Nephron (organoid): Measurements from ENCODE around the gene BACH2.
"Not testable (repeated sequence)": the region's sequence is repeated elsewhere in the genome, so short reads cannot be mapped to it uniquely, and the experiment has no call there.

Experiments used
- H3K27ac Mint-ChIP-seq, 3 experiments: 2 replicates each; pipeline ENCODE4 v1.8.0; 2020; ENCODE audit warnings: mixed read lengths in 3 of 3, mild to moderate bottlenecking in 2 of 3, moderate library complexity in 1 of 3
- H3K27me3 Mint-ChIP-seq: 2 replicates; pipeline ENCODE4 v1.8.0; 2021; ENCODE audit warnings: low read depth, mild to moderate bottlenecking, moderate library complexity, mixed read lengths
- H3K36me3 Mint-ChIP-seq: 2 replicates; pipeline ENCODE4 v1.8.0; 2020; ENCODE audit warnings: low read depth, mixed read lengths
- H3K4me1 Mint-ChIP-seq: 2 replicates; pipeline ENCODE4 v1.8.0; 2020; ENCODE audit warnings: mixed read lengths
- H3K4me3 Mint-ChIP-seq, 3 experiments: 2 replicates each; pipeline ENCODE4 v1.8.0; 2020; ENCODE audit warnings: mild to moderate bottlenecking in 3 of 3, mixed read lengths in 3 of 3, moderate library complexity in 2 of 3
- H3K9me3 Mint-ChIP-seq: 2 replicates; pipeline ENCODE4 v1.8.0; 2020; ENCODE audit warnings: mixed read lengths
- CTCF ChIP-seq, 3 experiments: fragments of 200-600 bp; sonication (generic); IDR thresholded peaks; one replicate each; pipeline ENCODE4 v1.5.0; 2021; ENCODE audit warnings: antibody characterized with exemption in 3 of 3; ENCODE audit not compliant: unreplicated experiment in 3 of 3

BACH2 gene

DNA sequence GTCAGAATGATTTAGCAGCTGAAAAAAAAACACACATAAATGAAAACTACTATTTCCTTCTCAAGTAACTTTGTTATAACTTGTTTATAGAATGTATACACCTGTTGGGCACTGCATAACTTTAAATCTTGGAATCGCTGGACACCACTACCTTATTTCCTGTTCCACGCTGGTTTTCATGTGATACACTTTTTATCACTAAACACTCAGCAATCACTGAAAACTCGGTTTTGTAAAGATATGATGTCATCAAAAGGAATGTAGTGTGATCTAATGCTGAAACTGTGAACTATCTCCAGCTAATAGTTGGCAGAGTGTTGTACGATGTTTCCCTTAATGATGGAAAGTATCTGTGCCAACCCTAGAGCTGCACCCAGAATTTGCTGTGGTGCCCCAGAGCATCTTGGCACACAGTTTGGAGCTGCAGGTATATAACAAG lies 127.9 kb downstream of the BACH2 start:
- no peaks in the 10 kb centered on the region for H3K27me3 Mint-ChIP-seq
- no peak overlapping the region for H3K4me3 Mint-ChIP-seq
- H3K4me1 Mint-ChIP-seq, result peaks cover 16% of the 10 kb centered on the region
- no peak overlapping the region for H3K27ac Mint-ChIP-seq
- no peak for TF ChIP-seq CTCF (IDR thresholded peaks at IDR 0.05; ENCODE audit: unreplicated experiment in 3 of 3)
- H3K9me3 Mint-ChIP-seq, result peaks cover 8% of the 10 kb centered on the region
- H3K36me3 Mint-ChIP-seq, result peaks cover 16% of the 10 kb centered on the region

GRCh38 chr6:90167514-90168379 lies 128.9 kb downstream of the BACH2 start:
- peaks cover 16% of the 10 kb centered on the region for H3K4me1 Mint-ChIP-seq
- no peak for TF ChIP-seq CTCF (IDR thresholded peaks at IDR 0.05; ENCODE audit: unreplicated experiment in 3 of 3)

GRCh38 chr6:90166155-90166924 lies 130.3 kb downstream of the BACH2 start:
- not testable (repeated sequence) for H3K27me3 Mint-ChIP-seq, H3K4me3 Mint-ChIP-seq, H3K36me3 Mint-ChIP-seq, H3K9me3 Mint-ChIP-seq, H3K27ac Mint-ChIP-seq
- peaks cover 16% of the 10 kb centered on the region for H3K4me1 Mint-ChIP-seq

More at GRCh38 chr6:90167514-90168379, 128.9 kb downstream of the BACH2 start:
- Mint-ChIP-seq H3K27ac (no peak overlapping the region), H3K27me3 (no peaks in the 10 kb centered on the region), H3K4me3 (no peak overlapping the region), H3K9me3 (peaks cover 3% of the 10 kb centered on the region), H3K36me3 (peaks cover 12% of the 10 kb centered on the region)

DNA sequence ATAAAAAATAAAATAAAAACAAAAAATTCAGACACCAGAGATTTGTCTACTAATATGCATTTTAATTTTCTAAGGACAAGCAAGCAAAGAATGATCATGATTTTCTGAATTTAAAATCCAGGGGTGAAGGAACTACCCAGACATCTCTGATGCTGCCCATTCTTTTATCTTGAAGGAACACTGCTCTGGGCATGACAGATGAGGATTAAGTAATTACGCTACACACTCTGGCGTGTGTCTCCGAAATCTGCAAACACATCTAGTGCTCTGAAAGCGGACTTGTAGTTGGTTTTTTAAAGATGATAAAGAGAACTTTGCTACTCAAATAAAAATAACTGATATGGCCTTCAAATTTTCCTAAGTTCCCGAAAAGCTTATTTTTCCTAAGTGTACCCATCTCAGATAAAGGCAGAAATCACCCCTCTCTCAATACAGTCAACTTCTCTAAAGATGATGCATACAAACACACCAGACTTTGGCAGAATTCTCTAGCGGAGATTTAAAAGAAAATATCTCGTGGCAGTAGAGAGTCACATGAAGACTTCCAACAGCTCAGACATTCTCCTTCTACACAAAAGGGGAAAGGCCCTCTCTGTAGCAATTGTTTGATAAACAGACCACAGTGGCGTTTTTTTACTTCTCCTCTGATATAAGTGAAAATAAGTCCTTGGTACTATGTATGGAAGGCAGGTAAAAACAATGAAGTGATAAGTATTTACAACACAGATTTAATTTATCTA lies 133.8 kb downstream of the BACH2 start:
- H3K4me1 Mint-ChIP-seq, result peaks cover 26% of the 10 kb centered on the region
- H3K9me3 Mint-ChIP-seq, result peaks cover 2% of the 10 kb centered on the region
- TF ChIP-seq CTCF (IDR thresholded peaks at IDR 0.05; ENCODE audit: unreplicated experiment in 3 of 3), result no peak
- H3K4me3 Mint-ChIP-seq, result no peak overlapping the region
- H3K36me3 Mint-ChIP-seq, result peaks cover 5% of the 10 kb centered on the region
- H3K27ac Mint-ChIP-seq, result peak overlapping the region in 1 of 3 experiments; percentile 77
- no peaks in the 10 kb centered on the region for H3K27me3 Mint-ChIP-seq

DNA sequence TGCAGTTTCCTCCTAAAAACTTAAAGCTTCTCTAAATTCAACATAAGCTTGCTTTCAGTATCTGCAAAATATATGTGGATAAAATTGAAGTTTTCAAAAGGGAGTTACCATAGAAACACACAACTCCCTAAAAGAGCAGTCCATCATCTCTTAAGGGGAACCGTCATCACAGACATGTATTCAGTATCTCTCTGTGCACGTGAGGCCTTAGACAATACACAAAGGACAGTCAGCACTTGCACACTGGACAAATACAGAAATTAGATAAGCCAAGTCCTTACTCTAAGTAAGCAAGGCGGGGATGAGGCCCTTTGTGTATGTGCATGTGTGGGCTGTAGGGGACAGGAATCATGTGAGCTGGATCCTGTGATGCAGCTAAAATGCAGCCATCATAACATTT lies 136.6 kb downstream of the BACH2 start:
- no peaks in the 10 kb centered on the region for H3K27me3 Mint-ChIP-seq
- peaks cover 2% of the 10 kb centered on the region for H3K9me3 Mint-ChIP-seq
- no peak overlapping the region for H3K4me3 Mint-ChIP-seq
- H3K4me1 Mint-ChIP-seq, result peaks cover 42% of the 10 kb centered on the region
- peaks cover 5% of the 10 kb centered on the region for H3K36me3 Mint-ChIP-seq
- peak overlapping the region; percentile 69 to 79 (median 71) for H3K27ac Mint-ChIP-seq
- TF ChIP-seq CTCF (IDR thresholded peaks at IDR 0.05; ENCODE audit: unreplicated experiment in 3 of 3), result no peak

DNA sequence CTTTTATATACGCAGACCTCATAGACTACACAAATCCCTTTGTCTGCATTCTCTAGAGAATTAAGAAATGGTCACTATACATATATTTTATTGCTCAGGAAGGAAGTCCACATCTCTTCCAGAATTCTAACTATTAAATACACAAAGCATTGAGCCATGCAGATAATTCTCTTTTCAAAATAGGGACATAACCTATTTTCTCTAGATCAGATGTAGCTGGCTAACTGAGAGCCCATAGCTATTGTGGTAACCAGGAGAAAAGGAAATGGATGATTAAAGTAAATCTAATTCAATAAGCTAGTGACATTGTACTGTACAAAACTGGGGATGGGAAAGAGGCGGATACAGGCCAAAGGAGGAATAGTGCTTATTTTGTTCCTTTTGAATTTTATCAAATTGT lies 137.2 kb downstream of the BACH2 start:
- no peak for TF ChIP-seq CTCF (IDR thresholded peaks at IDR 0.05; ENCODE audit: unreplicated experiment in 3 of 3)
- peaks cover 47% of the 10 kb centered on the region for H3K4me1 Mint-ChIP-seq
- H3K27me3 Mint-ChIP-seq, result peaks cover 4% of the 10 kb centered on the region

More for the DNA sequence above, 137.2 kb downstream of the BACH2 start:
- peak overlapping the region; percentile 69 to 79 (median 71) for H3K27ac Mint-ChIP-seq
- no peak overlapping the region for H3K4me3 Mint-ChIP-seq
- H3K9me3 Mint-ChIP-seq, result peaks cover 2% of the 10 kb centered on the region
- H3K36me3 Mint-ChIP-seq, result peaks cover 5% of the 10 kb centered on the region
